ENCODE measurements around the gene ANK2. TPM values are rescaled to one million over a fixed set of nuclear protein-coding genes. Genes with fewer than 3 reads are reported as not detected.

Gene ANK2
- total RNA-seq, 1 experiment from 2014 or later: 5.5 TPM

GRCh38 chr4:113263274-113263673 lies 213.8 kb downstream of the ANK2 start:
- H3K27me3 ChIP-seq (ENCODE audit: control insufficient read depth, insufficient read depth, low read length): no peaks in the 10 kb centered on the region; the same call in 1 of the 2 replicates
- DNase-seq (ENCODE audit: low read depth, low spot score) (no peak), ATAC-seq (no peak)
- no peaks in the 10 kb centered on the region for H3K36me3 ChIP-seq (ENCODE audit: control insufficient read depth, insufficient read depth, low read length)
- H3K4me1 ChIP-seq (ENCODE audit: control insufficient read depth, insufficient read depth, low read length): no peaks in the 10 kb centered on the region
- no peak overlapping the region for H3K4me3 ChIP-seq (ENCODE audit: low read depth in 2 of 2, low read length in 2 of 2)
- in situ Hi-C loops (cut with HindIII; ENCODE audit: low pct_unique_long_range_greater_than_20kb, low sequenced_read_pairs): no loop called here
- H3K9me3 ChIP-seq (ENCODE audit: control insufficient read depth, insufficient read depth, low read depth, low read length): no peaks in the 10 kb centered on the region
- intact Hi-C loops (cut with micrococcal nuclease; ENCODE audit: unreplicated experiment): no loop called here
- H3K27ac ChIP-seq (ENCODE audit: low read length): no peak overlapping the region
- BruUV-seq (replicated peaks): no TSS peak
- ChIA-PET CTCF (no interaction called here), POLR2A (no interaction called here)
- TF ChIP-seq TCF7L2 (IDR thresholded peaks at IDR 0.05; ENCODE audit: low read depth, low read length): no peak

- DNase-seq (ENCODE audit: low read depth, low spot score): no peak
- intact Hi-C loops (cut with micrococcal nuclease; ENCODE audit: unreplicated experiment) (no loop called here), in situ Hi-C loops (cut with HindIII; ENCODE audit: low pct_unique_long_range_greater_than_20kb, low sequenced_read_pairs) (no loop called here)
- Histone ChIP-seq H3K4me1 (ENCODE audit: control insufficient read depth, insufficient read depth, low read length) (no peaks in the 10 kb centered on the region), H3K4me3 (ENCODE audit: low read depth in 2 of 2, low read length in 2 of 2) (no peak overlapping the region), H3K27ac (ENCODE audit: low read length) (no peak overlapping the region), H3K36me3 (ENCODE audit: control insufficient read depth, insufficient read depth, low read length) (no peaks in the 10 kb centered on the region), H3K27me3 (ENCODE audit: control insufficient read depth, insufficient read depth, low read length) (no peaks in the 10 kb centered on the region), H3K9me3 (ENCODE audit: control insufficient read depth, insufficient read depth, low read depth, low read length) (no peaks in the 10 kb centered on the region)
- no peak for TF ChIP-seq CTCF (IDR thresholded peaks at IDR 0.05)
- TF ChIP-seq TCF7L2 (IDR thresholded peaks at IDR 0.05; ENCODE audit: low read depth, low read length): no peak
- no peak for TF ChIP-seq REST (IDR thresholded peaks at IDR 0.05; ENCODE audit: insufficient read depth in 1 of 2, low read depth in 2 of 2, low read length in 1 of 2)
- no peak for TF ChIP-seq SIN3A (IDR thresholded peaks at IDR 0.05; ENCODE audit: borderline replicate concordance, insufficient read depth, low read depth, low read length)
- no peak for TF ChIP-seq POLR2AphosphoS5 (IDR thresholded peaks at IDR 0.05; ENCODE audit: low read depth, low read length)
- no peak for ATAC-seq
- BruUV-seq (replicated peaks): no TSS peak
- ChIA-PET POLR2A (no interaction called here), CTCF (no interaction called here)
Observed at GRCh38 chr4:113270520-113271319, 221.3 kb downstream of the ANK2 start.

GRCh38 chr4:113272523-113272922 lies 223.1 kb downstream of the ANK2 start:
- no peak for DNase-seq (ENCODE audit: low read depth, low spot score)
- POLR2A ChIA-PET: no interaction called here
- no peaks in the 10 kb centered on the region for H3K27me3 ChIP-seq (ENCODE audit: control insufficient read depth, insufficient read depth, low read length)
- H3K4me3 ChIP-seq (ENCODE audit: low read depth in 2 of 2, low read length in 2 of 2): no peak overlapping the region
- no peak for ATAC-seq
- H3K27ac ChIP-seq (ENCODE audit: low read length): no peak overlapping the region
- H3K4me1 ChIP-seq (ENCODE audit: control insufficient read depth, insufficient read depth, low read length): no peaks in the 10 kb centered on the region
- CTCF ChIA-PET: no interaction called here
- TF ChIP-seq TCF7L2 (IDR thresholded peaks at IDR 0.05; ENCODE audit: low read depth, low read length): no peak
- TF ChIP-seq REST (IDR thresholded peaks at IDR 0.05; ENCODE audit: insufficient read depth in 1 of 2, low read depth in 2 of 2, low read length in 1 of 2): no peak
- TF ChIP-seq POLR2AphosphoS5 (IDR thresholded peaks at IDR 0.05; ENCODE audit: low read depth, low read length): no peak
- no peak for TF ChIP-seq CTCF (IDR thresholded peaks at IDR 0.05)
- TF ChIP-seq SIN3A (IDR thresholded peaks at IDR 0.05; ENCODE audit: borderline replicate concordance, insufficient read depth, low read depth, low read length): no peak
- intact Hi-C loops (cut with micrococcal nuclease; ENCODE audit: unreplicated experiment) (no loop called here), in situ Hi-C loops (cut with HindIII; ENCODE audit: low pct_unique_long_range_greater_than_20kb, low sequenced_read_pairs) (no loop called here)
- no TSS peak for BruUV-seq (replicated peaks)
- no peaks in the 10 kb centered on the region for H3K36me3 ChIP-seq (ENCODE audit: control insufficient read depth, insufficient read depth, low read length)
- H3K9me3 ChIP-seq (ENCODE audit: control insufficient read depth, insufficient read depth, low read depth, low read length): no peaks in the 10 kb centered on the region

All from Panc1 (cell line).